ENCODE data around the gene OGG1.

OGG1 gene

DNA sequence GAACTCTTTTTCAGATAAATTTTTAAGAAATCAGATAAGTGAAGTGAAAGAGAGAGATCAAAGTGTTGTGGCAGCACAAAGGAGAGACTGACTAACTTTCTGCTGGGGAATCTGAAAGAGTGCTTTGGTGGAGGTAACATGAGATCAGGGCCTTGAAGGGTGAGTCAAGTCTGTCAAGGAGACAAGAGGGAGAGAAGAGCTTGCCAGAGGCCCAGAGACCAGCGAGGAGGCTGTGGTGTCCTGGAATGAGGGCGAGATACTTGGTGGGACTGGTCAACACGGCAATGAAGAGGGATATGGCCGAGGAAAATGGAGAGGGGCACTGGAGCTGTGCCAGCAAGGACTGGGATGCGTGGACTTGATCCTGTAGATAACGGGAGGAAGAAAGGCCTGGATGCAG lies 38.0 kb downstream of the OGG1 start:
- no peak for DNase-seq

- no peak for DNase-seq
These were observed 41.4 kb downstream of the OGG1 start for GRCh38 chr3:9791127-9791526.

DNA sequence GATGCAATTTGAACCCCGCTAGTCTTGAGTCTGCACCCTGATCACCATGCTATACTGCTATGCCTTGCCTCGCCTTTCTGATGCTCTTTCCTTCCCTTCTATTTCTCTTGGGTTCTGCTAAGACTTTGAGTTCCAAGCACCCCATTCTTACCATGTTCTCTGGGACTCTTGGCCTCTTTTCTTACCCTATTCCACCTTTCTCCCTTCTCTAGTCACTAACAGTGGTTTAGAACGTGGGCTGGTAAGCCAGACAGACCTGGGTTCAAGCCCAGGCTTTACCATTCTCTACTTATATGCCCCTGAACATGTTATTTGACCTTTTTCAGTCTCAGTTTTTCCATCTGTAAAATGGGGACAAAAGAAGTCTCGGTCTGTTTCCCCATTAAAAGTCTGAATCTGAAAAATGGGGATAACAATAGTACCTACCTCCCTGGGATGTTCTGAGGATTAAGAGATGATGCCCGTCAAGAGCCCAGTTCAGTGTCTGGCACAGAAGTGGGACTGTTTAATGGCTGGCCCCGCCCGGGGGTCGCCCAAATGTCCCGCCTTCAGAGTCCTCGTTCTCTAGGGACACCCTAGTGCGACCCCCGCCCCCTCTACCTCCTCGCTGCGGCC lies 42.1 kb downstream of the OGG1 start:
- no peak for DNase-seq

DNA sequence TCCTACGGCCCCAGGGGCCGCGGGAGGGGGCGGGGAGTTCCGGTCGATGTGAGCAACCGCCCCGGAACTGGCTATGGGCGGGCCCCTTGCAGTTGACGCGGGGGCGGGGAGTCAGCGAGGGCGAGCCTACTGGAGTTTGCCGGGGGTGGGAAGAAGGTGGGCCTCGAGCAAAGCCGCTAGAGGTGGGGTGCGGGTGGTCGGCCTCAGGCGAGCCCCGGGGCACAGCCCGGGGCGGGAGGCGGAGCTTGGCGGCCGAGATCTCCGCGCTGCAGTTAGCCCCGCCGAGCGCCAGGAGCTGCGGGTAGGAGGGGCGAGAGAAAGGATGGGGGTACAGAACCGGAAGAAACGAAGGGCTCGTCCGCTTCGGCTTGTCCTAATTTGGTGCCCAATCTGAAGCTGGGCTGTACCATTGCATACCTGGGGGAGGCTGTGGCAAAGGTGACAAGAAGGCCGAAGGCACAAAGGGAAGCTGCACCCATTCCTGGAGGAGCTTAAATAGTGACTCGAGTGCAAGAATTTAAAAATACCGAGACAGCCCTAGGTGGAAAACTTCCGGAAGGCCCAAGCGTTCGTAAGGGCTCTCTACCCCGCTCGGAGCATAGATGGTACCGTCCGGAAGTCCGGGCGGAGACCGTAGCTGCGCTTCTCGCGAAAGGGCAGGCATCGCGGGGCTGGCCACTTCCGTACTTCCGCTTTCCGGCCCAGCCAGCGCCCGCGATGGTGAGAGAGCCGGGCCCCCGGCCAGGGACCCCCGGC lies 42.8 kb downstream of the OGG1 start, which contains the start of the genes ARPC4 and TADA3:
ARPC4 (plus strand) TSS at position 678 of the 756 bp plus-strand sequence; CDS start at position 718, 40 bp downstream.
TADA3 (minus strand) TSS at position 69 of the 756 bp plus-strand sequence. CDS start 1,007 bp downstream, outside the sequence.
- DNase-seq, result peak; percentile 82

DNA sequence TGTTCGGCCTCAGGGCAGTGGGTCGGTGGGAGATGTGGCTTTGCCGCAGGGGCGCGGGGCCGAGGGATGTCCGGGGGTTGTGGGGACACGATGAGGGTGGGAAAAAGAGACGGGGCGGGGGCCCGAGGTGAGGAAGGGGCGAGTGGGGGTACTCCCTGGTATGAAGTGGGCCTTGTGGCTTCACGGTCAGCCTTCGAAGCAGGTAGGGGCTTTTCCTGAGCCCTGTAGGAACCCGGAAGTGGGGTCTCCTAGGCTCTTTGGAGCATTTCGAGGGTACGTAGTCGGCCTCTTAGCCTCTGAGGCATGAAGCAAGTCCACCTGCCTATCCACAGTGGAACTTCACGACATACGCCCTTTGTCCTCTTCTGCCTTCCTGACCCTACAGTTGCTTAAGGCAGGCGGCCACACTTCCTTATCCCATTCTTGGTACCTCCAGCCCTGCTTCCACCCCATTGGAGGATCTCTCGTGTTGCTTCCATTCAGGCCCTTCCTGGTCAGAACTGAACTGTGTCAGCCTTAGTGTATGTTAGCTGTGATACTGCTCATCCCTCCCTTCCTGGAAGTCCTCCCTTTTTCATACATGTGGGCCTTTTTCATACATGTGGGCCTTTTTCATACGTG lies 43.5 kb downstream of the OGG1 start:
- DNase-seq, result no peak

GRCh38 chr3:9794400-9794799 lies 44.6 kb downstream of the OGG1 start:
- DNase-seq, result no peak

DNA sequence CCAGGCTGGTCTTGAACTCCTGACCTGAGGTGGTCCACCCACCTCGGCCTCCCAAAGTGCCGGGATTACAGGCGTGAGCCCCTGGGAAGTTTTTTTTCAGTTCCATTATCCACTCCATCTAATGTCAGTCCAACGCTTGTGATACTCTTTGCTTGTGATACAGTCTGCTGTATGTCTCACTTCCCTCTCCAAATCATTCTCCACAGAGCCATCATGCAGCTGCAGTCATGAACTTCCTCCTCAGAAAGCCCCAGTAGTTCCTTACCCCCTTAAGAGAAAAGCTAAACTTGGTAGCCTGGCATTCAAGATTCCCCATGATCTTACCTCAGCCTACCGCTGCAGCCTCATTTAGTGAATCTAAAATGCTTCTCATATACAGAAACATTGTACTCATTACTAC lies 45.5 kb downstream of the OGG1 start:
- no peak for DNase-seq

DNA sequence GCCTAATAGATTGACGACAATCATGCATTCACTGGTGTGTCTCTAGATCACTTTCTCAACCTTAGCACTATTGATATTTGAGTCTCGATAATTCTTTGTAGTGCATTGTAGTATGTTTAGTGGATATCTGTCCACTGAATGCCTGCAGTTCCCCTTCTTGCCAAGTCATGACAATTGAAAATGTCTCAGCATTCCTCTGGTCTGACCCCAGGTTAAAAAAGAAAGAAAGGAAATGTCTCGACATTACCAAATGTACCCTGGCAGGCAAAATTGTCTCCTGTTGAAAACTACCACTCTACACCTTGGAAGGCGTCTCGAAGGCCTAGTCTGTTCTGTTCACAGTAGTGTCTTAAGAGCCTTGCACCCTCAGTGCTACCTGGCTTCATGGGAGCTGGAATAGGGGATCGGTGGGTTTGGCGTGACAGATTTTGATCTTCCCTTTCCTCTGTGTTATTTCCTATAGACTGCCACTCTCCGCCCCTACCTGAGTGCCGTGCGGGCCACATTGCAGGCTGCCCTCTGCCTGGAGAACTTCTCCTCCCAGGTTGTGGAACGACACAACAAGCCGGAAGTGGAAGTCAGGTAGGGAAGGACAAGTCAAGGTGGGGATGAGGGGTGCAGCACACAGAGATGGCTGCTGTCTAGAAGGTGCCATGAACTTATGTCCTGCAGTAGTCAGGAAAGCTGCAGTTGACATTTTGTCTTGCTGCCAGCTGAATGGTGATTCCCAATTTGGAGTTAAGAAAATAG lies 47.6 kb downstream of the OGG1 start:
- no peak for DNase-seq

DNA sequence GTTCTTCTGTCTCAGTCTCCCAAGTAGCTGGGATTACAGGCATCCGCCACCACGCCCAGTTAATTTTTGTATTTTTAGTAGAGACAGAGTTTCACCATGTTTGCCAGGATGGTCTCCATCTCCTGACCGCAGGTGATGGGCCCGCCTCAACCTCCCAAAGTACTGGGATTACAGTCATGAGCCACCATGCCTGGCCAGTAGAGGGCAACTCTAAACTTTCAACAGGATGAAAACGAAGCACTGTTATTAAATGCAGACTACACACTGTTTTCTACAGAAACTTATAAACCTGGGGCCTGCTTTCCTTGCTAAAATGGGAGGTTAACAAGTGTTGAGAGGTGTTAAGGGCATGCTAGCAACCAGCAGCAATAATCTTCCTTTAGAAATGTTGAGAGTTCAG lies 50.8 kb downstream of the OGG1 start:
- DNase-seq, result no peak

DNA sequence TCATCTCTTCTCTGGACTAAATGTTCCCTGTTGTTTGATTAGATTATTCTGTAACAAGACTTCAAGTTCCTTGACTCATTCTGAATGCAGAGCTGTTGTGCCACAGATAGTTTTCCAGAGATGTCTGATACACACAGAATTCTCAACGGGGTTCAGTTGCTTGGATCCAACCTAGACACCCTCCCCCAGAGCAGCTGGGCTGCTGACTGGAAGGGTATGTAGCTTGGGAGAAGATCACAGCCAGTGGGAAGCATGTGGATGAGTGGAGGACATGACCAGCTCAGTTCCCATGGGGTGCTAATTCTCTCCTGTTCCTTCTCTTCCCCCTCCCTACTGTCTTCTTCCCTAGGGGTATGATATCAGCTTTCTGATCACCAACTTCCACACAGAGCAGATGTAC lies 53.7 kb downstream of the OGG1 start:
- no peak for DNase-seq

DNA sequence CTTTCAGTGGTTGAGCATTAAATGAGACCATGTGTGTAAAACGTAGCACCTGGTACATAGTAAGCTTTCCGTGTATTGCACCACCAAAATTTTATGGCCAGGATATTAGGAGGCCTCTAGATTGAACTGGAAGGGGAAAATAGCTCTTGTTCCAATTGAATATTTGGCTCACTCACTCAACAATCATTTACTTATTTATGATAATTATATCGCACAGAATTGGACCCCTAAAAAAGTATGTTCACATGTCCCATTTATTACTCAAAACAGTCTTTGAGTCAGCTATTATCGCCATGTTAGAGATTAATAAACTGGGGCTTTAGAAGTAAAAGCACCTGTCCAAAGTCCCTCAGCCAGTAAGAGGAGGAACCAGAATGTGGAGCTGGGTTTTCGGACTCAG lies 55.2 kb downstream of the OGG1 start:
- no peak for DNase-seq

- no peak for DNase-seq
These were observed 56.4 kb downstream of the OGG1 start for GRCh38 chr3:9806137-9806536.

Measured in DMS79 (cell line).